ENCODE measurements around the gene OR51G1. TPM values are rescaled to one million over a fixed set of nuclear protein-coding genes. Genes with fewer than 3 reads are reported as not detected.

The OR51G1 gene
- total RNA-seq, 1 experiment from 2014 or later: not detected

- Histone ChIP-seq H3K36me3 (ENCODE audit: low read depth) (no peaks in the 10 kb centered on the region), H3F3A (ENCODE audit: insufficient read depth, low read depth) (no peaks in the 10 kb centered on the region), H3K4me1 (replicated peaks; ENCODE audit: insufficient read depth) (no peaks in the 10 kb centered on the region), H3K4me2 (no peak overlapping the region), H3K27me3 (ENCODE audit: insufficient read depth, low read depth) (no peaks in the 10 kb centered on the region), H3K9me2 (ENCODE audit: insufficient read depth) (no peaks in the 10 kb centered on the region), H3K9me3 (ENCODE audit: insufficient read depth, low read depth) (no peaks in the 10 kb centered on the region), H4K20me1 (ENCODE audit: insufficient read depth) (no peaks in the 10 kb centered on the region), H2AFZ (no peak overlapping the region), H3K27ac (no peak overlapping the region), H3K79me2 (ENCODE audit: low read depth) (no peaks in the 10 kb centered on the region), H3K4me3 (no peak overlapping the region)
- ChIA-PET POLR2A (ENCODE audit: unreplicated experiment) (no interaction called here), CTCF (no interaction called here)
- no TSS peak for BruUV-seq (replicated peaks)
- no peak for TF ChIP-seq CTCF (conservative IDR thresholded peaks at IDR 0.05)
- no peak for TF ChIP-seq EZH2 (IDR thresholded peaks at IDR 0.05; ENCODE audit: low read depth)
- DNase-seq: no peak
- intact Hi-C loops (cut with micrococcal nuclease; ENCODE audit: unreplicated experiment): no loop called here
Measured at GRCh38 chr11:4887591-4887990, 36.5 kb downstream of the OR51G1 start.

GRCh38 chr11:4886186-4886585, 38.0 kb downstream of the OR51G1 start:
- Histone ChIP-seq H3K36me3 (ENCODE audit: low read depth) (no peaks in the 10 kb centered on the region), H3K79me2 (ENCODE audit: low read depth) (no peaks in the 10 kb centered on the region), H3K9me2 (ENCODE audit: insufficient read depth) (no peaks in the 10 kb centered on the region), H3K4me1 (replicated peaks; ENCODE audit: insufficient read depth) (no peaks in the 10 kb centered on the region), H3K27ac (no peak overlapping the region), H3K9me3 (ENCODE audit: insufficient read depth, low read depth) (no peaks in the 10 kb centered on the region), H4K20me1 (ENCODE audit: insufficient read depth) (no peaks in the 10 kb centered on the region), H3K4me3 (no peak overlapping the region), H3K4me2 (no peak overlapping the region), H3K27me3 (ENCODE audit: insufficient read depth, low read depth) (no peaks in the 10 kb centered on the region), H3F3A (ENCODE audit: insufficient read depth, low read depth) (no peaks in the 10 kb centered on the region), H2AFZ (no peak overlapping the region)
- DNase-seq: no peak
- intact Hi-C loops (cut with micrococcal nuclease; ENCODE audit: unreplicated experiment): no loop called here
- ChIA-PET POLR2A (ENCODE audit: unreplicated experiment) (no interaction called here), CTCF (no interaction called here)
- TF ChIP-seq CTCF (conservative IDR thresholded peaks at IDR 0.05) (no peak), EZH2 (IDR thresholded peaks at IDR 0.05; ENCODE audit: low read depth) (no peak)
- BruUV-seq (replicated peaks): no TSS peak

GRCh38 chr11:4884361-4884760, 39.8 kb downstream of the OR51G1 start:
- TF ChIP-seq EZH2 (IDR thresholded peaks at IDR 0.05; ENCODE audit: low read depth) (no peak), CTCF (conservative IDR thresholded peaks at IDR 0.05) (no peak)
- no peak overlapping the region for H2AFZ ChIP-seq
- no peaks in the 10 kb centered on the region for H3K27me3 ChIP-seq (ENCODE audit: insufficient read depth, low read depth)
- no peak overlapping the region for H3K4me3 ChIP-seq
- no peaks in the 10 kb centered on the region for H3K36me3 ChIP-seq (ENCODE audit: low read depth)
- no peaks in the 10 kb centered on the region for H3K9me2 ChIP-seq (ENCODE audit: insufficient read depth)
- no peak for DNase-seq
- no peaks in the 10 kb centered on the region for H3K79me2 ChIP-seq (ENCODE audit: low read depth)
- H3F3A ChIP-seq (ENCODE audit: insufficient read depth, low read depth): no peaks in the 10 kb centered on the region
- ChIA-PET CTCF (no interaction called here), POLR2A (ENCODE audit: unreplicated experiment) (no interaction called here)
- H3K27ac ChIP-seq: no peak overlapping the region
- H3K4me1 ChIP-seq (replicated peaks; ENCODE audit: insufficient read depth): no peaks in the 10 kb centered on the region
- no peak overlapping the region for H3K4me2 ChIP-seq
- H4K20me1 ChIP-seq (ENCODE audit: insufficient read depth): no peaks in the 10 kb centered on the region
- H3K9me3 ChIP-seq (ENCODE audit: insufficient read depth, low read depth): no peaks in the 10 kb centered on the region
- no TSS peak for BruUV-seq (replicated peaks)
- intact Hi-C loops (cut with micrococcal nuclease; ENCODE audit: unreplicated experiment): no loop called here

Data from PC-9 (cell line).